LNCAP (cell line): ENCODE measurements around the gene PPP2R3B.

Experiments
- TF ChIP-seq, protein P1 (sequence below): fragments of 450-650 bp; IDR thresholded peaks from 2 replicates; pipeline ENCODE4 v1.5.1; 2017; ENCODE audit warnings: mild to moderate bottlenecking

PPP2R3B gene

DNA sequence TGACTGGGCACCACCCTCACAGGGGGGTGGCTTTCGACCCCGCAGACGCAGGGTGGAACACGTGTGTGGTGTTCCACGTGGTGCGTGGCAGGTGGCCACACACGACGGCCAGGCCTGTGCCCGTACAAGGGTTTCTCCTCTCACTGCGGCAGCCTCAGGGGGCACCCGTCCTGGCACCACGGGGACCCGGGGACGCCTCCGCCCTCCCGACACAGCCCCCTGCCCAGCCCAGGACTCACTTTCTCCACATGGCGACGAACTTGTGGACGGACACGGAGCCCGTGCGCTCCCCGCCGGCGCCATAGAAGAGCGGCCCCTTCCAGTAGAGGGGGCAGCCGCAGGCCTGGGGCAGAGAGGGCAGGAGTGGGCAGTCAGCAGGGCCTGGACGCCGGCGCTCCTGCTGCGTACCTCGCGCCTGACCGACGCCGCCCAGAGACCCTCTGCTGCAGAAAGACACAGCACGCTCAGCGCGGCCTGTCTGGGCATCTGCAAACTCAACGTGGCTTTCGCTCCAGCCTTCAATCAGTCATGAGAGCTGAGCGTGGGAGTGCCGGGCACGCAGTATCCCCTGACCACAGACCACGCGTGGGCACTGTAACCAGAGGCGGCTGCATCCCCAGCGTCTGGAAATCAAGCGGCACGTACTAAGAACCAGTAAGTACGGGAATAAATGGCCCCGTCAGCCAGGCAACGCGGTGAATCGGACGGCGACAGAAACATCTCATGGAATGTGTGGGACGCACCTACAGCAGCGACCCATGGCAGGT, 39.2 kb downstream of the PPP2R3B start:
- TF ChIP-seq, protein P1, sequence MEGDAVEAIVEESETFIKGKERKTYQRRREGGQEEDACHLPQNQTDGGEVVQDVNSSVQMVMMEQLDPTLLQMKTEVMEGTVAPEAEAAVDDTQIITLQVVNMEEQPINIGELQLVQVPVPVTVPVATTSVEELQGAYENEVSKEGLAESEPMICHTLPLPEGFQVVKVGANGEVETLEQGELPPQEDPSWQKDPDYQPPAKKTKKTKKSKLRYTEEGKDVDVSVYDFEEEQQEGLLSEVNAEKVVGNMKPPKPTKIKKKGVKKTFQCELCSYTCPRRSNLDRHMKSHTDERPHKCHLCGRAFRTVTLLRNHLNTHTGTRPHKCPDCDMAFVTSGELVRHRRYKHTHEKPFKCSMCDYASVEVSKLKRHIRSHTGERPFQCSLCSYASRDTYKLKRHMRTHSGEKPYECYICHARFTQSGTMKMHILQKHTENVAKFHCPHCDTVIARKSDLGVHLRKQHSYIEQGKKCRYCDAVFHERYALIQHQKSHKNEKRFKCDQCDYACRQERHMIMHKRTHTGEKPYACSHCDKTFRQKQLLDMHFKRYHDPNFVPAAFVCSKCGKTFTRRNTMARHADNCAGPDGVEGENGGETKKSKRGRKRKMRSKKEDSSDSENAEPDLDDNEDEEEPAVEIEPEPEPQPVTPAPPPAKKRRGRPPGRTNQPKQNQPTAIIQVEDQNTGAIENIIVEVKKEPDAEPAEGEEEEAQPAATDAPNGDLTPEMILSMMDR, result no peak

DNA sequence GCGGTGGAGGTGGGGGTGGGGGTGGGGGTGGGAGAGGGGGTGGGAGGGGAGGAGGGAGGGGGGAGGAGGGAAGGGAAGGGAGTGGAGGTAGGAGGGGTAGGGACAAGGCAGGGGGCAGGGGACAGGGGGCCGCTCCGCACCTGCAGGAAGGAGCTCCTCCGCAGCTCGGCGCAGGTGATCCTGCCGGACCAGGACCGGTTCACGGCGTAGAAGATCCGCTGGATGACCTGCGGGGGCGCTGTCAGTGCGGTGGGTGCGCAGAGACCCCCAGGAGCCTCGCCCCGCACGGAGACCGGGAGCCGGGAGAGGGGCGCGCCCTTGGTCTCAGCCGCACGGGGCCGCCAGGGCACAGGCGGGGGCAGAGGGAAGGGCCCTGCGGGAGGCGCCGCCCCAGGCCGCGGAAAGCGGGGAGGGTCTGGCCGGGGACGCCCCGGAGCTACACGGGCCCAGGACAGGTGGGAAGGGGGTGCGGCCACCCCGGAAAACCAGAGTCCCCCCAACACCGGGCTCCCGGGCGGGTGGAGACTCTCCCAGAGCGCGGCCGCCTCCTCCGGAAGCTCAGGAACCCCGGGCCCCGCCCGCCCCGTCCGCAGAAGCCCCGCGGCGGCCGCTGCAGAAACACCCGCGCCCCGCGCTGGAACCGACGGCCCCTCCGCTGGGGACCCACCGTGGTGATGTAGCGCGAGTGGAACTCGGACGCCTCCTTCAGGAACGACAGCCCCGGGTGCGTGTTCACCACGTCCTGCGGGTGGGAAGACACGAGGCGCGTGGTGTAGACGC, 40.5 kb downstream of the PPP2R3B start:
- TF ChIP-seq, protein P1, result no peak

- TF ChIP-seq, protein P1, result no peak
Measured at GRCh38 chrX:345020-345925, 41.4 kb downstream of the PPP2R3B start.

DNA sequence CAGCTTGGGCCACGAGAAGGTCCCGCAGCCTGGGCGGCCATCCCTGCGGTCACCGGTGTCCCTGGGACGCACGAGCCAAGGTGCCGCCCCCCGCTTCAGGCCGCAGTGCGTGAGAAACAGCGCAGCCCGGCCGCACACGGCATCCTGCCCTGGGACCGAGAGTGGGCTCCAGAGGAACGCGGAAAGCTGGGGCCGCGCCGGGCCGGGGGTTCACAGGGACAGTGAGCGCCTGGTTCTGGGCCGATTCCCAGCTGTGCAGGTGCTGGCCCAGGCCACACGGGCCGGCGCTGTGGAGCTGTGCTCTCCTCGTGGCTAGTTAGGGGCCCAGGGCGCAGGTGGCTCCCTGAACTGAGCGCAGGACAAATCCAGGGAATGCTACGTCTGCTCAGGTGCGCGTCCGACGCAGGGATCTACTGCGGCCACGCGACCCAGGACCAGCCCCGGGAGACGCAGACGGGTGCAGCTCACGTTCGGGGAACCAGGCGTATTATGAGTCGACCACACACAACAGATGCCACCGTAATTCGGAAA, 42.3 kb downstream of the PPP2R3B start:
- TF ChIP-seq, protein P1, result no peak

GRCh38 chrX:341541-342101, 45.1 kb downstream of the PPP2R3B start:
- TF ChIP-seq, protein P1, result no peak

DNA sequence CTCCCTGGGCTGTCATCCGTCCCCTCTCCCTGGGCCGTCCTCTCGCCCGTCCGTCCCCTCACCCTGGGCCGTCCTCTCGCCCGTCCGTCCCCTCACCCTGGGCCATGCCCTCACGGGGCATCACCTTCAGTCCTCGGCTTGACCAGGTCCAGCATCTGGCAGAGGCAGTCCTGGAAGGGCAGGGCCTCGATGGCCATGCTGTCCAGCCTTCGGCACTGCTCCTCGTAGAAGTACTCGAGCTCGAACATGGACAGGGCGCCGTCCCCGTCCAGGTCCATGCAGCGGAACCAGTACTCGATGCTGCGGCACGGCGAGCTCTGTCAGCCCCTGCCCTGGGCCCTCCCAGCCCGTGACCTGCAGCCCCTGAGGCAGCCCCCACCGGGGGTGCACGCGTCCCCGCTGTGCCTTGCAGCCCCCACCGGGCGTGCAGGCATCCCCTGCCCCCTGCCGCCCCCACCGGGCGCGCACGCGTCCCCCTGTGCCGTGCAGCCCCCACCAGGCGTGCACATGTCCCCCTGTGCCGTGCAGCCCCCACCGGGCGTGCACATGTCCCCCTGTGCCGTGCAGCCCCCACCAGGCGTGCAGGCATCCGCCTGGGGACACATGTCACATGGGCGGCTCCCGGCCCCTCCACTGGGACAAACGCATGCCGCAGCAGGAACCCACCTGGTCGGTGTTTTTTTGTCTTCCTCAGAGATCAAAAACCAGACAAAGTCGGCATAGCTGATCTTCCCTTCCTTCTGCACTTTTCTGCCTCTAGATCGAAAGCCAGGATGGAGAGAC, 45.9 kb downstream of the PPP2R3B start:
- TF ChIP-seq, protein P1, result no peak
